ENCODE results near the gene ENO2. TPM values are rescaled to one million over a fixed set of nuclear protein-coding genes. Genes with fewer than 3 reads are reported as not detected.

Gene ENO2
- total RNA-seq, 1 experiment from 2014 or later = 33.5 TPM

DNA sequence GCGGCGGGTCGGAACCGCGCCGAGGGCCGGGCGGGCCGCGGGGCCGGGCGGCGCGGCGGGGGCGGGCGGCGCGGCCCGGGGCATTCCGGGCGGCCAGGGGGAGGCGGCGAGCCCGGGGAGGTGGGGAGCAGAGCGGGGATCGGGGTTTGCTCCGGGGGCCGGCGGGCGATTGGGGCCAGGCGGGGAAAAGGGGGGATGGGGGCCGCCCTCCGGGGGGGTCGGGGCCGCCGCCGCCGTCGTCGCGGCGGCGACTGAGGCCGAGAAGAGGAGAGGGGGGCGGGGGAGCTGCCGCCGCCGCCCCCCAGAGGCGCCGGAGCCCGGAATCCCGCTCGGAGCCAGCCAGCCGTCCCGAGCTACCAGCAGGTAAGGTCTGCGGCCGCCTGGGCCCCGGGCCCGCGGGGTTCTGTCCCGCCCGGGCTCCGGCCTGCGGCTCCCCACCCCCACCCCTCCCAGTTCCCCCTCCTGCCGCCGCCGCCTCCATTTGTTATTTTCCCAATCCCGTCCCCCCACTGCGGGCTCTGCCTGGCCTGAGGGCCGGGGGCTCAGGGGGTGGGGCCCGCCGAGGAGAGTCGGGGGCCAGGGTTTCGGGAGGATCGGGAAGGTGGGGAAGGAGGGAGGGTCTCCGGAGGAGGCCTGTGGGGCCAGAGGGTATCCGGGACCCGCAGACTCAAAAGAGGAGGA lies 13.8 kb downstream of the ENO2 start:
- H3K4me3 ChIP-seq (ENCODE audit: low read depth in 2 of 2, low read length in 2 of 2) = peak overlapping the region; percentile 73 to 83
- ATAC-seq = no peak
- POLR2A ChIA-PET = no interaction called here
- peak overlapping the region; percentile 95 for H3K27ac ChIP-seq (ENCODE audit: low read length)
- CTCF ChIA-PET = no interaction called here
- TF ChIP-seq SIN3A (IDR thresholded peaks at IDR 0.05; ENCODE audit: borderline replicate concordance, insufficient read depth, low read depth, low read length) (no peak), POLR2AphosphoS5 (IDR thresholded peaks at IDR 0.05; ENCODE audit: low read depth, low read length) (no peak), TCF7L2 (IDR thresholded peaks at IDR 0.05; ENCODE audit: low read depth, low read length) (no peak)
- TF ChIP-seq, protein P1, sequence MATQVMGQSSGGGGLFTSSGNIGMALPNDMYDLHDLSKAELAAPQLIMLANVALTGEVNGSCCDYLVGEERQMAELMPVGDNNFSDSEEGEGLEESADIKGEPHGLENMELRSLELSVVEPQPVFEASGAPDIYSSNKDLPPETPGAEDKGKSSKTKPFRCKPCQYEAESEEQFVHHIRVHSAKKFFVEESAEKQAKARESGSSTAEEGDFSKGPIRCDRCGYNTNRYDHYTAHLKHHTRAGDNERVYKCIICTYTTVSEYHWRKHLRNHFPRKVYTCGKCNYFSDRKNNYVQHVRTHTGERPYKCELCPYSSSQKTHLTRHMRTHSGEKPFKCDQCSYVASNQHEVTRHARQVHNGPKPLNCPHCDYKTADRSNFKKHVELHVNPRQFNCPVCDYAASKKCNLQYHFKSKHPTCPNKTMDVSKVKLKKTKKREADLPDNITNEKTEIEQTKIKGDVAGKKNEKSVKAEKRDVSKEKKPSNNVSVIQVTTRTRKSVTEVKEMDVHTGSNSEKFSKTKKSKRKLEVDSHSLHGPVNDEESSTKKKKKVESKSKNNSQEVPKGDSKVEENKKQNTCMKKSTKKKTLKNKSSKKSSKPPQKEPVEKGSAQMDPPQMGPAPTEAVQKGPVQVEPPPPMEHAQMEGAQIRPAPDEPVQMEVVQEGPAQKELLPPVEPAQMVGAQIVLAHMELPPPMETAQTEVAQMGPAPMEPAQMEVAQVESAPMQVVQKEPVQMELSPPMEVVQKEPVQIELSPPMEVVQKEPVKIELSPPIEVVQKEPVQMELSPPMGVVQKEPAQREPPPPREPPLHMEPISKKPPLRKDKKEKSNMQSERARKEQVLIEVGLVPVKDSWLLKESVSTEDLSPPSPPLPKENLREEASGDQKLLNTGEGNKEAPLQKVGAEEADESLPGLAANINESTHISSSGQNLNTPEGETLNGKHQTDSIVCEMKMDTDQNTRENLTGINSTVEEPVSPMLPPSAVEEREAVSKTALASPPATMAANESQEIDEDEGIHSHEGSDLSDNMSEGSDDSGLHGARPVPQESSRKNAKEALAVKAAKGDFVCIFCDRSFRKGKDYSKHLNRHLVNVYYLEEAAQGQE (IDR thresholded peaks at IDR 0.05; ENCODE audit: insufficient read depth in 1 of 2, low read depth in 2 of 2, low read length in 1 of 2) = no peak
- TF ChIP-seq, protein P2, sequence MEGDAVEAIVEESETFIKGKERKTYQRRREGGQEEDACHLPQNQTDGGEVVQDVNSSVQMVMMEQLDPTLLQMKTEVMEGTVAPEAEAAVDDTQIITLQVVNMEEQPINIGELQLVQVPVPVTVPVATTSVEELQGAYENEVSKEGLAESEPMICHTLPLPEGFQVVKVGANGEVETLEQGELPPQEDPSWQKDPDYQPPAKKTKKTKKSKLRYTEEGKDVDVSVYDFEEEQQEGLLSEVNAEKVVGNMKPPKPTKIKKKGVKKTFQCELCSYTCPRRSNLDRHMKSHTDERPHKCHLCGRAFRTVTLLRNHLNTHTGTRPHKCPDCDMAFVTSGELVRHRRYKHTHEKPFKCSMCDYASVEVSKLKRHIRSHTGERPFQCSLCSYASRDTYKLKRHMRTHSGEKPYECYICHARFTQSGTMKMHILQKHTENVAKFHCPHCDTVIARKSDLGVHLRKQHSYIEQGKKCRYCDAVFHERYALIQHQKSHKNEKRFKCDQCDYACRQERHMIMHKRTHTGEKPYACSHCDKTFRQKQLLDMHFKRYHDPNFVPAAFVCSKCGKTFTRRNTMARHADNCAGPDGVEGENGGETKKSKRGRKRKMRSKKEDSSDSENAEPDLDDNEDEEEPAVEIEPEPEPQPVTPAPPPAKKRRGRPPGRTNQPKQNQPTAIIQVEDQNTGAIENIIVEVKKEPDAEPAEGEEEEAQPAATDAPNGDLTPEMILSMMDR (IDR thresholded peaks at IDR 0.05) = no peak
- no peak for DNase-seq (ENCODE audit: low read depth, low spot score)
- H3K4me1 ChIP-seq (ENCODE audit: control insufficient read depth, insufficient read depth, low read length) = peaks cover 42% of the 10 kb centered on the region
- H3K27me3 ChIP-seq (ENCODE audit: control insufficient read depth, insufficient read depth, low read length) = no peaks in the 10 kb centered on the region
- no peaks in the 10 kb centered on the region for H3K9me3 ChIP-seq (ENCODE audit: control insufficient read depth, insufficient read depth, low read depth, low read length)
- BruUV-seq (replicated peaks) = no TSS peak
- intact Hi-C loops (cut with micrococcal nuclease; ENCODE audit: unreplicated experiment) = no loop called here
- in situ Hi-C loops (cut with HindIII; ENCODE audit: low pct_unique_long_range_greater_than_20kb, low sequenced_read_pairs) = no loop called here
- H3K36me3 ChIP-seq (ENCODE audit: control insufficient read depth, insufficient read depth, low read length) = no peaks in the 10 kb centered on the region; the same call in none of the 2 replicates

DNA sequence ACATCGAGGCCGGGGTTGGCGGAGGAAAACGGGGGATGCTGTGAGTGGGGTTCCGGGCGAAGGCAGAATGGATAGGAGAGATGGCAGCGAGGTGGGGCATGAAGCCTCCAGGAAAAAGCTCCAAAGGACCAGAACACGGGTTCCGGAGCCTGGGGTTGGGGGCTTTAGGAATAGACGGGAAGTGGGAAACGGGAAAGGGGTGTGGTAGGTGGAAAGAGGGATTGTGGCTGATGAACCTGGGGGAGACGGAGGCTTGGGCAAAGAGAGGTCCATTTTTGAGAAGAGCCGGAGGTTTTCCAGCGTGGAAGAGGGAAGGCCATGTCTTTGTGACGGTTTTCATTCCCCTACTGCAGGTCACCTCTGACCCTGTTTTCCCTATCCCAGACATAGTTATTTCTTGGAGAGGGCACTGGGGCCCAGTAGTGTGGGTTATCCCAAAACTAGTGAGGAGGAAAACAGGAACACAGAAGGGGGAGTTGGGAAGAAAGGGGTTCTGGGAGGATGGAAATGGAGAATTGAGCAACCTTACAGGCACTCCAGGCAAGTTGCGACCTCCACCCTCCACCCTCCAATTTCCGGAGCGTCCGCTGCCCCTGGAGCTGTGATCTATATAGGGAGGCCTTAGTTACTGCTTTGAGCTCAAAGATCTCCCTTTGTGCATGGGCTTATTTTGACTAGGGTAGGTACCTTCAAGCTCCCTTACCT lies 14.5 kb downstream of the ENO2 start:
- peaks cover 49% of the 10 kb centered on the region for H3K4me1 ChIP-seq (ENCODE audit: control insufficient read depth, insufficient read depth, low read length)

More for the DNA sequence above, 14.5 kb downstream of the ENO2 start:
- ATAC-seq = no peak
- no peak for TF ChIP-seq SIN3A (IDR thresholded peaks at IDR 0.05; ENCODE audit: borderline replicate concordance, insufficient read depth, low read depth, low read length)
- TF ChIP-seq, protein P1 (IDR thresholded peaks at IDR 0.05; ENCODE audit: insufficient read depth in 1 of 2, low read depth in 2 of 2, low read length in 1 of 2) = no peak
- 0 out of 2 replicates have a peak, but pooled peaks have one; percentile 16 for TF ChIP-seq POLR2AphosphoS5 (IDR thresholded peaks at IDR 0.05; ENCODE audit: low read depth, low read length)
- TF ChIP-seq, protein P2 (IDR thresholded peaks at IDR 0.05) = no peak
- TF ChIP-seq TCF7L2 (IDR thresholded peaks at IDR 0.05; ENCODE audit: low read depth, low read length) = no peak
- ChIA-PET POLR2A (no interaction called here), CTCF (interaction anchor here (0.6 kb wide), 1 partner anchor 58 kb away, joined by 4 read pairs; no protein-coding TSS in a partner anchor)
- no peaks in the 10 kb centered on the region; the same call in none of the 2 replicates for H3K36me3 ChIP-seq (ENCODE audit: control insufficient read depth, insufficient read depth, low read length)
- no peak for DNase-seq (ENCODE audit: low read depth, low spot score)
- H3K9me3 ChIP-seq (ENCODE audit: control insufficient read depth, insufficient read depth, low read depth, low read length) = no peaks in the 10 kb centered on the region
- in situ Hi-C loops (cut with HindIII; ENCODE audit: low pct_unique_long_range_greater_than_20kb, low sequenced_read_pairs) = no loop called here
- H3K27ac ChIP-seq (ENCODE audit: low read length) = peak overlapping the region; percentile 95
- H3K4me3 ChIP-seq (ENCODE audit: low read depth in 2 of 2, low read length in 2 of 2) = peak overlapping the region; percentile 73 to 83
- BruUV-seq (replicated peaks) = TSS peak; percentile 62
- no peaks in the 10 kb centered on the region for H3K27me3 ChIP-seq (ENCODE audit: control insufficient read depth, insufficient read depth, low read length)
- intact Hi-C loops (cut with micrococcal nuclease; ENCODE audit: unreplicated experiment) = no loop called here
